ENCODE data around the gene WNT2B.
"Not testable (repeated sequence)": the region's sequence is repeated elsewhere in the genome, so short reads cannot be mapped to it uniquely, and the experiment has no call there.

The WNT2B gene

DNA sequence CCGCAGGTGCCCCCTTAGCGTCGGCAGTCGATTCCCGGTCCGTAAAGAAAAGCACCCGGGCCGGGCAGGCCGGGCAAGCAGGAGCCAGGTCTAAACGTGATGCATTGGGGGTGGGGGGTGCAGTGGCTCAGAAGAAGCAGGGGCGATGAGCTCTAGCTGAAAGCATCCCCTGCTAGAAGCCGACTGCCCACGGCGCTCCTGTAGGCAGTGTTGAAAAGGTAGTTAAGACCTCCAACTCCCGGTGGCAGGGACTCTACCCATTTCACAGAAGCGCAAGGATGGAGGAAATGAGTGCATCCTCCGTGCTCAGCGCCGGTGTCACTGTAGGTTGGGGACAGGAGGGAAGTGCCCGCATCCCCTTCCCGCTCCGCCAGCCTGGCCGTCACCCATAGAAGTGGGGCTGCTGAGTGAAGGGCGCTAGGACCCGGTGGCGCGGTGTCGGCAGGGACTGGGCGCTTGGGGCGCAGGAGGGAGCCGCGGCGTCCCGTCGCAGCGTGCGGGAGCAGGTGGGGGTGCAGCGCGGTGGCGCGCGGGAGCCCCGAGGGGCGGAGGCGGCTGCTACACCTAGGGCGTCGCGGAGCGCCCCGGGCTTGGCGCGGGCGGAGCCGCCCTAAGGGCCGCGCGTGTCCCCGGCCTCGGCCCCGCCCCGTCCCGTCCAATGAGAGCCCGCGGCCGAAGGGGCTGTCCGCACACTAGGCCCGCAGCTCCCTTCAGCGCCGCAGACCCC is at the start of gene WNT2B:
TSS of gene WNT2B (plus strand) at position 688 of the 727 bp plus-strand sequence. CDS start 298 bp downstream, outside the sequence.
- DNase-seq (ENCODE audit: low read depth in 2 of 2) = peak in 1 of 2 donors; percentile 29

- no peak for DNase-seq (ENCODE audit: low read depth in 2 of 2)
These were observed 48.1 kb upstream of the WNT2B start for GRCh38 chr1:112460615-112461014.

DNA sequence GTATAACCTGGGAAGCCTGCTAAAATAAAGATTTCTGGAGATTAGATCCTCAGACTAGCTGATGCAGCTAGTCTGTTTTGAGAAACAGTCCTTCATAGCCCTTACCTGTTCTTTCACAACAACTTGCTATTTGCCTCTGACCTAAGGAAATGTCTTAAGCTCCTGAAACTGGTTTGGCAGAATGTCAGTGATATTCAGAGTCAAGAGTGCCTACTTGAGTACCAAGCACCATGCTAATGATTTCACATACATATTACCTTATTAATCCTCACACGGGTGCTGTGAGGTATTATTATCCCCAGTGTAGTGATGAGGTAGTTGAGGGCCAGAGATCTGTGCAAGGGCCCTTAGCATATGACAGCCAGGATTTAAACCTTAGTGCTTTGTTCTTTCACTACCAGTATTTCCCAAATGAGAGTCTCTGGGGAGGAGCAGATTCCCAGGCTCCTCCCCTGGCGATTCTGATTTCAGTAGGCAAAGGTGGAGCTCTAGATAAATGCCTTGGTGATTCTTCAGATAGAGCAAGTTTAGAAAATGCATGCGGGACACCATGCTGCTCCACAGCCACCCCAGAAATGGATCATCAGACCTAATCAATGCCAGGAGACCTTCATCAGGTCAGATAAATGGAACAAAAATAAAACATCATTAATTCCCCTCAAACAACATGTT is 47.4 kb upstream of the WNT2B start:
- DNase-seq (ENCODE audit: low read depth in 2 of 2) = no peak

GRCh38 chr1:112462953-112463279 is 45.8 kb upstream of the WNT2B start:
- no peak for DNase-seq (ENCODE audit: low read depth in 2 of 2)

- no peak for DNase-seq (ENCODE audit: low read depth in 2 of 2)
These were observed 44.3 kb upstream of the WNT2B start for GRCh38 chr1:112464501-112464900.

GRCh38 chr1:112465122-112465521 is 43.6 kb upstream of the WNT2B start:
- DNase-seq (ENCODE audit: low read depth in 2 of 2) = no peak

- DNase-seq (ENCODE audit: low read depth in 2 of 2) = peak; percentile 75 to 79
These were observed 42.6 kb upstream of the WNT2B start for GRCh38 chr1:112466078-112466660.

DNA sequence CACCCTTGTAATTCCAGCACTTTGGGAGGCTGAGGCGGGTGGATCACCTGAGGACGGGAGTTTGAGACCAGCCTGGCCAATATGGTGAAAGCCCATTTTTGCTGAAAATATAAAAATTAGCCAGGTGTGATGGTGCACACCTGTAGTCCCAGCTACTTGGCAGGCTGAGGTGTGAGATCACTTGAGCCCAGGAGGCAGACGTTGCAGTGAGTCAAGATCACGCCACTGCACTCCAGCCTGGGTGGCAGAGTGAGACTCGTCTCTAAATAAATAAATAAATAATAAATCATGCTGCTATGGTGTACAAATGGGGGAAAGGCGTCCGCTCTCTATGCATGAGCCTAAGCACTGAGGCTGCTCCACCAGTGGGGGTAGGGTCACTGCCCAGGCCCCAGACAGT is 38.4 kb upstream of the WNT2B start:
- DNase-seq (ENCODE audit: low read depth in 2 of 2) = not testable (repeated sequence)

- no peak for DNase-seq (ENCODE audit: low read depth in 2 of 2)
These were observed 37.8 kb upstream of the WNT2B start for GRCh38 chr1:112470966-112471365.

- no peak for DNase-seq (ENCODE audit: low read depth in 2 of 2)
These were observed 36.6 kb upstream of the WNT2B start for GRCh38 chr1:112472142-112472541.

- no peak for DNase-seq (ENCODE audit: low read depth in 2 of 2)
These were observed 31.2 kb upstream of the WNT2B start for GRCh38 chr1:112477550-112477949.

DNA sequence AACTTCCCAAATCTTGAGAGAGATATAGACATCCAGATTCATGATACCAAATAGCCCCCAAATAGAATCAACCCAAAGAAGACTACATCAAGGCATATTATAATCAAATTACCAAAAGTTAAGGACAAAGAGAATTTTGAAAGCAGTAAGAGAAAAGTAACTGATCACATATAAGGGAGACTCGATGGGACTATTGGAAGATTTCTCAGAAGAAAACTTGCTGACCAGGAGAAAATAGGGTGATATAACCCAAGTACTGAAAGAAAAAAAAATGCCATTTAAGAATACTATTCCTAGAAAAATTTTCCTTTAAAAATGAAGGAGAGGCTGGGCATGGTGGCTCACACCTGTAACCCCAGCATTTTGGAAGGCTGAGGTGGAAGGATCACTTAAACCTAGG is 30.5 kb upstream of the WNT2B start:
- DNase-seq (ENCODE audit: low read depth in 2 of 2) = no peak

GRCh38 chr1:112486063-112486462 is 22.7 kb upstream of the WNT2B start:
- DNase-seq (ENCODE audit: low read depth in 2 of 2) = not testable (repeated sequence)

DNA sequence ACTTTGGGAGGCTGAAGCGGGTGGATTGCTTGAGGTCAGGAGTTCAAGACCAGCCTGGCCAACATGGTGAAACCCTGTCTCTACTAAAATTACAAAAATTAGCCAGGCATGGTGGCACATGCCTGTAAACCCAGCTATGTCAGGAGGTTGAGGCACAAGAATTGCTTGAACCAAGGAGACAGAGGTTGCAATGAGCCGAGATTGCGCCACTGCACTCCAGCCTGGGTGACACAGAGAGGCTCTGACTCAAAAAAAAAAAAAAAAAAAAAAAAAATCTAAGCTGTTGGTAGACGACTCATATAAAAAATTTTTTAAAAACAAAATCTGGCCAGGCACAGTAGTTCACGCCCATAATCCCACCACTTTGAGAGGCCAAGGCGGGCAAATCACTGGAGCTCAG is 21.1 kb upstream of the WNT2B start:
- DNase-seq (ENCODE audit: low read depth in 2 of 2) = not testable (repeated sequence)

GRCh38 chr1:112488141-112488540 is 20.6 kb upstream of the WNT2B start:
- no peak for DNase-seq (ENCODE audit: low read depth in 2 of 2)

DNA sequence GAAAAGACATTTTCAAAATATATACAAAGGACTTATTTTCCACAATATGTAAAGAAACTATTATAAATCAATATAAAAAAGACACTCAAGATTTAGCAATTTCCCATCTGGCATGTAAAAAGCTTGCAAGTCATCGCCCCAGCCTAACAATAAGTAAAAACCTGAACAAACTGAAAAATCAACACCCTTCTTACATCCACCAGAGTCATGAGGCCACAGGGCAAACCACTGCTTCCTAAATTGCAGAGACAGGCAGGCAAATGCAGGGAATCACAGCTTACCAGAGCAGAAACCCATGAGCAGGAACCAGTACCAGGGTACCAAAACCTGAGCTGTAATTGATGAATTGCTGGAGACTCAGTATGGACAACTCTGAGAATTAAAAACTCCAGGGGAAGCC is 16.7 kb upstream of the WNT2B start:
- no peak for DNase-seq (ENCODE audit: low read depth in 2 of 2)

DNA sequence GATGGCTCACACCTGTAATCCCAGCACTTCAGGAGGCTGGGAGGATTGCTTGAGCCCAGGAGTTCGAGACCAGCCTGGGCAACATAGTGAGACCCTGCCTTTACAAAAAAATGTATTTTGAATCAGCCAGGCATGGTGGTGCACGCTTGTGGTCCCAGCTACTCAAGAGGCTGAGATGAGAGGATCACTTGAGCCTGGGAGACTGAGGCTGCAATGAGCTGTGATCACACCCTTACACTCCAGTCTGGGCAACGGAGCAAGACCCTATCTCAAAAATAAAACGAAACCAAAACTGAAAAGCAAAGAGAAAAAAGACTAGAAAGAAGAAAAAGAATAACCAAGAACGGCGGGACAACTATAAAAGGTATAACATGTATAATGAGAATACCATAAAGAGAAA is 15.4 kb upstream of the WNT2B start:
- DNase-seq (ENCODE audit: low read depth in 2 of 2) = no peak

GRCh38 chr1:112496290-112496689 is 12.5 kb upstream of the WNT2B start:
- DNase-seq (ENCODE audit: low read depth in 2 of 2) = no peak

GRCh38 chr1:112501810-112502641 is 6.7 kb upstream of the WNT2B start:
- peak; percentile 50 to 51 for DNase-seq (ENCODE audit: low read depth in 2 of 2)

GRCh38 chr1:112502826-112503225 is 5.9 kb upstream of the WNT2B start:
- no peak for DNase-seq (ENCODE audit: low read depth in 2 of 2)

GRCh38 chr1:112504001-112504660 is 4.6 kb upstream of the WNT2B start:
- DNase-seq (ENCODE audit: low read depth in 2 of 2) = no peak

Data from stimulated activated CD8-positive, alpha-beta memory T cell treated with anti-CD3 and anti-CD28 coated beads, Interleukin-2, amount 100 ng/mL, for 48 hours (primary cell).